Activated CD4-positive, alpha-beta T cell treated with anti-CD3 and anti-CD28 coated beads, Interleukin-2, amount 50 U/mL, for 48 hours (primary cell): ENCODE results near the gene SOX4.

Experiments used
- DNase-seq, 2 experiments: peaks; one replicate each; pipeline ENCODE4 v3.0.0-alpha.2; 2020

The SOX4 gene

DNA sequence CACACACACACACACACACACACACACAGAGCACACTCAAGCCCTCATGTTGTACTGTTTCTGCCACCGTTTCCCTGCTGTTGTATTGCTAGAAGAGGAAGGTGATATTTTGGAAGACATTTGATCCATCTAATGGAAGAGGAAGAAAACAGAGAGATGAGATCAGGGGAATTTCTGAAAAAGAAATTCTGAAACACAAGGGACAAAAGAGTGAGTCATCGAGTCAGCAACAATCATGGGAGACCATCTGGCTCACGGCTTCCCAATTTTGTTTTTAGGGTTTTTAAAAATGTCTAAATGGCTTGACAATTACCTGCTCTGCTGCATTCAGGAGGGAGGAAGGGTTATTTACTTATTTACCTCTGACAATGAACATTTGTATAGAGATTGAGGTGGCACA is 22.0 kb downstream of the SOX4 start:
- DNase-seq = no peak

DNA sequence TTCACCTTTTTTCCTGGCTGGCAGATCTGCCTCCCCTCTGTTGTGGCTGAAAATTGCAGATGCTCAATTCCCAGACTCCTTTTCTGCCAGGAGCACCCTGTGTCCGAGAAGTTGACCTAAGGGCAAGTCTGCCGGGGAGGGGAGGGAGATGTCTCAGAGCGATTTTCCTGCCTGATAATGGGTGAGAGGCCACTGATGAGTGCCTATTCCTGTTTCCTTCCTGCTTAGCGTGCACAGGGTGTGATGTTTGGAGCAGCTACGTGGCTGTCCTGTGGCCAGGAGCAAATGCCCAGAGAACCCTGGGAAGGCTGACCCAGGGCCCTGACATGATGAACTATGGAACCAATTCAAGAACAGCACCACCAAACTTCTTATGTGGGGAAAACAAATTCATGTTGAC is 22.5 kb downstream of the SOX4 start:
- no peak for DNase-seq

GRCh38 chr6:21625642-21626041 is 32.1 kb downstream of the SOX4 start:
- DNase-seq = no peak

DNA sequence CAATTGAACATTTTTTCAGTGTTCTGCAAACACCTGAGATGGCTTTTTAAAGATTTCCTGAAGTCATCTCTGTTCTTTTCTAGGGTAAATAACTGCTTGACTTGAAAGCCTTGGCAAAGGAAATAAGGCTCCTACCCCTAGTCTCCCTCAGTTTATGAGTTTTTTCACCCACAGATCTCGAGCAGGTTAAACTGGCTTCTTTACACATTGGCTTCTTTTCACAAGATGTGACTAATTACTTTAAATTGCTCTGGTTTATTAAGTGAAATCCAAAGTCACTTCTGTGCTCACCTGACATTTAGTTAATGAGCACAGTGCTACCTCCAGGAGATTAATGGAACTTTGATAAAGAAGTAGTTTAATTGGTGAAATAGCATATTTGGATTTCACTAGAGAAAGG is 33.2 kb downstream of the SOX4 start:
- no peak for DNase-seq

DNA sequence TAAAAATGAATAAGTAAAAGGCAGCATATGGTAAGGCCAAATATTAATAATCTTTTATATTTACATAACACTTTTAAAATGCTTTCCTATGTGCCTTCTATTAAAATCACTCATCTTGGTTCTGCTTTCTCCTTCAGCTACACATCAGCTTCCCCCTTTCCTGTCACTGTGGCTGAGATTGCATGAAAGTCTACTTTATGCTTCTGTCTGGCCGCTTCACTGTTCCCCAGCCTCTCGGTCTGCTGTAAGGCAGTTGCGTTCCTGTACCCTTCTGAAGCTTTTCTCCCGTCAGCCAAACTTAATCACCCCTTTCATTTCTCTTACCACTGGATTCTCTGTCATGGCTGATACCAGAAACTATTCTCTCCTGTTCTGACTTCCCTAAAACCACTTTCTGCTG is 34.6 kb downstream of the SOX4 start:
- no peak for DNase-seq

DNA sequence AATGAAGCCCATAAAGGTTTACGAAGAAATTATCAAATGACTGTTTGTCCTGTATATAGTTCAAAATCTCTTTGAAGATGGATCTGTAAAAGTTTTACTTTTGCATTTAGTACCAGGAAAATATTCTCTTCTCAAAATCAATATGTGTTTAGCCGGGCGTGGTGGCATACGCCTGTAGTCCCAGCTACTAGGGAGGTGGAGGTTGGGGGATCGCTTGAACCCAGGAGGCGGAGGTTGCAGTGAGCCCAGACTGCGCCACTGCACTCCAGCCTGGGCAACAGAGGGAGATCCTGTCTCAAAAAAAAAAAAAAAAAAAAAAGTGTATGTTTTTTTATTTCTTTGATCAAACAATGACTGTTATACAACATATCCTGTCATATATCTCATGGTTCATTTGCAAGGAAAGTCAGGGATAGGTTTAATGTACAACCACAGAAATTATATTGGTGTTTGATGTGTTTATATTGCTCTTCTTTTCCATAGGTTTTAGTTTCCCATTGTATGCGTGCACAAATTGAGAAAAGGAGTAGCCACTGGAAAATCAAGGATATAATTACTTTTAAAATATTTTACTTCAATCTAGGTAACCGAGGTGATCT is 40.1 kb downstream of the SOX4 start:
- DNase-seq = no peak

- DNase-seq = no peak
These were observed 41.0 kb downstream of the SOX4 start for GRCh38 chr6:21634582-21634981.

- no peak for DNase-seq
These were observed 43.3 kb downstream of the SOX4 start for GRCh38 chr6:21636876-21637275.

DNA sequence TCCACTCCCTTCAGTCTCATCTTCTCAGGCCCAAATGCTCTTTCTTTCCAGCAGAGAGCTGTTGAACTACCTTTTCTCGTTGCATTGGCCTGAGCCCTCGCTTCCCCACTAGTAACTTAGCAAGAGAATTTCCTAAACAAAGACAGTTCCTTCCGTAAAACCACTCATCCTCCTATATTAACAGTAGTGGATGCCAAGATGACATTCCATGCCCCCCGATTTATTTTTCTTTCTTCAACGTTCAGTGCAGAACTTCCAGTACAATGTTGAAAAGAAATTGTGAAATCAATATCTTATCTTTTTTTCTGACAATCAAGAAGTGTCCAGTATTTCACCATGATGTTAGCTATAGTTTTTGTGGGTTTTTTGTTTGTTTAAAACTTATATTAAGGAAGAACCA is 45.8 kb downstream of the SOX4 start:
- no peak for DNase-seq
